GM12865 (cell line): ENCODE results near the gene INTS6L.

Source experiments
- DNase-seq: peaks from one replicate; pipeline ENCODE4 v3.0.0; 2010; ENCODE audit warnings: low read depth
- H3K4me3 ChIP-seq: 2 replicates; pipeline ENCODE4 v1.5.1; 2011; ENCODE audit warnings: mild to moderate bottlenecking, low read depth, low read length, control low read depth
- TF ChIP-seq, protein P1 (sequence below): IDR thresholded peaks from 2 replicates; pipeline ENCODE4 v1.5.1; 2011; ENCODE audit warnings: low read length, control low read depth, low read depth, inconsistent platforms; ENCODE audit not compliant: insufficient read depth; ENCODE audit errors: missing control alignments

INTS6L gene

DNA sequence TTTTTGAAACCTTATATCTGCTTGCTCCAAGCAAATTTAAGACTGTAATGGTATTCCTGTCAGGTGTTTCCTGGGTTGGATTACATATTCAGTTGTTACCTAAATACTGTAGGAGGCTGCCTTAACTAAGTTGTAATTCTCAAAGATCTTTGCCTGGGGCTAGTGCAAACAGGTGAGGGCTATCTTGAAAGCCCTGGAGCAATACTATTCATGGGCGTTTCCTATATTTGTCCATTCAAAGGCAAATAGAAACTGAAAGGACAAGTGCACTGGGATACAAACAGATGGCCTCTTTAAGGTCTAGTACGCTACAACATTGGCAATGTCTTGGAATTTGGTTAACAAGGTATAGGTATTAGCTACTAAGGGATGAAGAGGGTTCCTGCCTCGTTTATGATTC, 108.9 kb downstream of the INTS6L start:
- DNase-seq = no peak
- TF ChIP-seq, protein P1, sequence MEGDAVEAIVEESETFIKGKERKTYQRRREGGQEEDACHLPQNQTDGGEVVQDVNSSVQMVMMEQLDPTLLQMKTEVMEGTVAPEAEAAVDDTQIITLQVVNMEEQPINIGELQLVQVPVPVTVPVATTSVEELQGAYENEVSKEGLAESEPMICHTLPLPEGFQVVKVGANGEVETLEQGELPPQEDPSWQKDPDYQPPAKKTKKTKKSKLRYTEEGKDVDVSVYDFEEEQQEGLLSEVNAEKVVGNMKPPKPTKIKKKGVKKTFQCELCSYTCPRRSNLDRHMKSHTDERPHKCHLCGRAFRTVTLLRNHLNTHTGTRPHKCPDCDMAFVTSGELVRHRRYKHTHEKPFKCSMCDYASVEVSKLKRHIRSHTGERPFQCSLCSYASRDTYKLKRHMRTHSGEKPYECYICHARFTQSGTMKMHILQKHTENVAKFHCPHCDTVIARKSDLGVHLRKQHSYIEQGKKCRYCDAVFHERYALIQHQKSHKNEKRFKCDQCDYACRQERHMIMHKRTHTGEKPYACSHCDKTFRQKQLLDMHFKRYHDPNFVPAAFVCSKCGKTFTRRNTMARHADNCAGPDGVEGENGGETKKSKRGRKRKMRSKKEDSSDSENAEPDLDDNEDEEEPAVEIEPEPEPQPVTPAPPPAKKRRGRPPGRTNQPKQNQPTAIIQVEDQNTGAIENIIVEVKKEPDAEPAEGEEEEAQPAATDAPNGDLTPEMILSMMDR = no peak
- no peak overlapping the region for H3K4me3 ChIP-seq
